MCF 10A (cell line): ENCODE results near the gene WDR7. TPM values are rescaled to one million over a fixed set of nuclear protein-coding genes. Genes with fewer than 3 reads are reported as not detected.

Experiments used
- BruUV-seq: library from RNA; stranded (reverse); fragments of 400-500 nt; replicated peaks from 2 replicates; lab custom pipeline; 2021; lab: Mats Ljungman, UMichigan
- CTCF ChIA-PET: fragments of 300-600 bp; sonication (Branson Sonifier 250); formaldehyde crosslinking; extraction: SDS; loops from one replicate; lab custom pipeline; 2021; ENCODE audit warnings: antibody characterized with exemption, inconsistent platforms; lab: Yijun Ruan, JAX
- POLR2A ChIA-PET: fragments of 300-600, 350-650 bp; sonication (Branson Sonifier 250); formaldehyde crosslinking; extraction: SDS; loops from one replicate; lab custom pipeline; 2020; ENCODE audit warnings: antibody characterized with exemption, inconsistent platforms; lab: Yijun Ruan, JAX
- DNase-seq: peaks from one replicate; pipeline ENCODE4 v3.0.0-alpha.2; 2018; ENCODE audit not compliant: unreplicated experiment
- H3K27ac Mint-ChIP-seq: one replicate; pipeline ENCODE4 v1.8.0; 2022; ENCODE audit warnings: mild to moderate bottlenecking, low read depth, mixed read lengths; ENCODE audit not compliant: unreplicated experiment
- H3K27me3 Mint-ChIP-seq: one replicate; pipeline ENCODE4 v1.8.0; 2022; ENCODE audit warnings: mixed read lengths; ENCODE audit not compliant: insufficient read depth, unreplicated experiment
- H3K36me3 Mint-ChIP-seq: one replicate; pipeline ENCODE4 v1.8.0; 2022; ENCODE audit warnings: mild to moderate bottlenecking, moderate library complexity, mixed read lengths; ENCODE audit not compliant: insufficient read depth, unreplicated experiment
- H3K4me1 Mint-ChIP-seq: one replicate; pipeline ENCODE4 v1.8.0; 2022; ENCODE audit warnings: mixed read lengths; ENCODE audit not compliant: insufficient read depth, unreplicated experiment
- H3K4me3 Mint-ChIP-seq: one replicate; pipeline ENCODE4 v1.8.0; 2022; ENCODE audit warnings: mild to moderate bottlenecking, moderate library complexity, mixed read lengths; ENCODE audit not compliant: unreplicated experiment
- H3K9me3 Mint-ChIP-seq: one replicate; pipeline ENCODE4 v1.8.0; 2022; ENCODE audit warnings: mixed read lengths; ENCODE audit not compliant: unreplicated experiment
- intact Hi-C: fragments of 100-400 bp; cut with micrococcal nuclease; formaldehyde crosslinking; loops from 2 replicates; pipeline ENCODE4 v1.14.1; 2022
- total RNA-seq: library from RNA; stranded (reverse); gene quantifications from 2 replicates; pipeline ENCODE4 v1.2.3, GENCODE V29; 2022
- TF ChIP-seq, protein P1 (sequence below): fragments of 200-600 bp; IDR thresholded peaks from one replicate; pipeline ENCODE4 v1.8.0; 2022; ENCODE audit warnings: antibody characterized with exemption, mild to moderate bottlenecking; ENCODE audit not compliant: unreplicated experiment

The WDR7 gene
- total RNA-seq, 1 experiment from 2014 or later = 12.6 TPM

DNA sequence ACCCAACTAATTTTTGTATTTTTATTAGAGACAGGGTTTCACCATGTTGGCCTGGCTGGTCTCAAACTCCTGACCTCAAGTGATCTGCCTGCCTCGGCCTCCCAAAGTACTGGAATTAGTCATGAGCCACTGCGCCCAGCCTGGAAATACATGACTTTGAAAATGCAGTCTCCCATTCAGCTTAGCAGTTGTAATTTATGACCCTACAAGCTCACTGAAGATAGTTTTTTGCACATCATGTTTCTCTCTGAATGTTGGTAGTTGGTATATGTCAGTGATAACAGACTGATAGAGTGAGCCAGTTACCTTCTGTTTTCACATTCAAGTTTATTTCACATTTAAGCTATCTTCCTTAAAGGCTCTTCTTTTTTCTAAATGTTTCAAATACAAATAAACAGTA lies 7.1 kb downstream of the WDR7 start:
- Mint-ChIP-seq H3K4me1 (peaks cover 7% of the 10 kb centered on the region), H3K27ac (no peak overlapping the region), H3K9me3 (no peaks in the 10 kb centered on the region), H3K27me3 (no peaks in the 10 kb centered on the region), H3K4me3 (no peak overlapping the region), H3K36me3 (no peaks in the 10 kb centered on the region)
- intact Hi-C loops = no loop called here
- ChIA-PET CTCF (interaction anchor here (1.0 to 1.1 kb wide), 2 partner anchors 10 to 43 kb away, joined by 3 to 6 read pairs; no protein-coding TSS in a partner anchor), POLR2A (interaction anchor here (0.9 kb wide), 1 partner anchor 11 kb away, joined by 3 read pairs; no protein-coding TSS in a partner anchor)
- DNase-seq = no peak
- BruUV-seq = no TSS peak
- TF ChIP-seq, protein P1, sequence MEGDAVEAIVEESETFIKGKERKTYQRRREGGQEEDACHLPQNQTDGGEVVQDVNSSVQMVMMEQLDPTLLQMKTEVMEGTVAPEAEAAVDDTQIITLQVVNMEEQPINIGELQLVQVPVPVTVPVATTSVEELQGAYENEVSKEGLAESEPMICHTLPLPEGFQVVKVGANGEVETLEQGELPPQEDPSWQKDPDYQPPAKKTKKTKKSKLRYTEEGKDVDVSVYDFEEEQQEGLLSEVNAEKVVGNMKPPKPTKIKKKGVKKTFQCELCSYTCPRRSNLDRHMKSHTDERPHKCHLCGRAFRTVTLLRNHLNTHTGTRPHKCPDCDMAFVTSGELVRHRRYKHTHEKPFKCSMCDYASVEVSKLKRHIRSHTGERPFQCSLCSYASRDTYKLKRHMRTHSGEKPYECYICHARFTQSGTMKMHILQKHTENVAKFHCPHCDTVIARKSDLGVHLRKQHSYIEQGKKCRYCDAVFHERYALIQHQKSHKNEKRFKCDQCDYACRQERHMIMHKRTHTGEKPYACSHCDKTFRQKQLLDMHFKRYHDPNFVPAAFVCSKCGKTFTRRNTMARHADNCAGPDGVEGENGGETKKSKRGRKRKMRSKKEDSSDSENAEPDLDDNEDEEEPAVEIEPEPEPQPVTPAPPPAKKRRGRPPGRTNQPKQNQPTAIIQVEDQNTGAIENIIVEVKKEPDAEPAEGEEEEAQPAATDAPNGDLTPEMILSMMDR = no peak

DNA sequence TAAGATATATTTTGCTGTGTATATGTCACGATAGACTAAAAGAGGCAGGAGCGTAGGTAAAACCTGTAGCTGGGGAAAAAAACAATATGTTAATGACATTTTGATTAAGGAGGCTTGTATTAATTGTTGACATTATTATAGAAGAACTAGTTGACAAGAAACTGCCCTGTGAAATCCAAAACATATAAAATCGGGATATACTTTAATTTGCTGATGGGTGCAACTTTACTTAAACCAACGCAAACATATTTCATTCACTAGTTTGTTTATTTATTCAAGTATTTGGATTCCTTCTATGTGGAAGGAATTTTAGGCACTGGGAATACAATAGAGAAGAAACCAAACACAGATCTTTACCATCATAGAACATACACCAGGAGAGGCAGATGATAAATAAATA lies 8.0 kb downstream of the WDR7 start:
- BruUV-seq = no TSS peak

DNA sequence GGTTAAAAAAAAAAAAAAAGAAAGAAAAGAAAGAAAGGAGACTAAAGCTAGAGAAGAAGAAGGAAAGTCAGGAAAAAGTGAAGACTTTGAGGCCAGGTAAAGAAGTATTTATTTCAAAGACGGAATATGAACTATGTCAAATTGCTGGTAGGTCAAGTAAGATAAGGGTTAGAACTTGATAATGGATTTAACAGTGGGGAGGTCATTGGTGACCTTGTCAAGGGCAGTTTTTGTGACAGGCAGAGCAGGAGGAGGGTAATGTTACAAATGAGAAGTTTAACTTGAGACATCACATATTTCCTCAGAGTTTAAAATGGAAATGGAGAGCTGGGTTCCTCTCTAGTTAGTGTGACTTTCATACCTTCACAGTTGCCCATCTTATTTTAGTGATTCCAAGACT lies 9.5 kb downstream of the WDR7 start:
- H3K36me3 Mint-ChIP-seq = no peaks in the 10 kb centered on the region
- TF ChIP-seq, protein P1 = no peak

More for the DNA sequence above, 8.0 kb downstream of the WDR7 start:
- Mint-ChIP-seq H3K27ac (no peak overlapping the region), H3K27me3 (no peaks in the 10 kb centered on the region), H3K4me3 (no peak overlapping the region), H3K36me3 (no peaks in the 10 kb centered on the region), H3K9me3 (no peaks in the 10 kb centered on the region), H3K4me1 (no peaks in the 10 kb centered on the region)
- CTCF ChIA-PET = no interaction called here
- DNase-seq = no peak
- intact Hi-C loops = no loop called here
- TF ChIP-seq, protein P1 = no peak
- POLR2A ChIA-PET = no interaction called here

DNA sequence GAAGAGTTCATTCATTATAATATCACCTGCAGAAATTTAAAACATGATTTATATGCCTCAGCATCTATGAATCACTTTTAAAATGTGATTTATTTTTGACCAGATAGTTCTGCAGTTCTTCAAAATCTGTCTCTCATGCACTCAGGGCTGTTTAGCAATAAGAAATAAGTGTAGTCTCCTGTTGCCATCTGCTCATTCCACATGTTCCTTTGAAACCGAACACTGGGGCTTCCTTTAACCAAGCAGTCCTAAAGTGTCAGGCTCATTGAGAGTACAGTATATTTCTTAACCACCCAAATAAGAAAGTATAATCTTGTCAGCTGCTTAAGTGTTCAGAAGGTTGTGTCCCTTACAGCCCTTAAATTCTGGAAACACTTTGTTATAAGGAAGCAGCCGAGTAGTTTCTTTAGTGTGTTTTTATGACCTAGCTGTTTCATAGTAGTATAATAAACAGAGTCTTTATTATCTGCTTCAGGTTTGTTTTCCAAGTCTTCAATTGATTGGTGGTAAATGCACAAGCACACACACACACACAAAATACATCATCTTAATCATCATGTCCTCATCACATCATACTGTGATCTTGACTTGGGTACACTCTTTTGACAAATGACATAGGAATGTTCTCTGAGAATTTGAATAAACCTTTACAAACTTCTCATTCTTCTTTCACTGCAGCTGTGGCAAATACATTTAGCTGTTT lies 10.4 kb downstream of the WDR7 start:
- POLR2A ChIA-PET = interaction anchor here (0.9 kb wide), 1 partner anchor 11 kb away, joined by 3 read pairs; the partner anchor contains the start of gene WDR7
- BruUV-seq = no TSS peak
- H3K27ac Mint-ChIP-seq = no peak overlapping the region

More for the DNA sequence above, 9.5 kb downstream of the WDR7 start:
- Mint-ChIP-seq H3K4me3 (no peak overlapping the region), H3K9me3 (no peaks in the 10 kb centered on the region), H3K27me3 (no peaks in the 10 kb centered on the region), H3K27ac (no peak overlapping the region), H3K4me1 (no peaks in the 10 kb centered on the region)
- CTCF ChIA-PET = no interaction called here
- intact Hi-C loops = no loop called here
- POLR2A ChIA-PET = no interaction called here
- DNase-seq = no peak
- no TSS peak for BruUV-seq

More for the DNA sequence above, 10.4 kb downstream of the WDR7 start:
- Mint-ChIP-seq H3K36me3 (no peaks in the 10 kb centered on the region), H3K27me3 (no peaks in the 10 kb centered on the region), H3K4me3 (no peak overlapping the region), H3K4me1 (no peaks in the 10 kb centered on the region), H3K9me3 (no peaks in the 10 kb centered on the region)
- intact Hi-C loops = no loop called here
- TF ChIP-seq, protein P1 = no peak
- CTCF ChIA-PET = interaction anchor here (0.7 to 1.4 kb wide), 2 partner anchors 16 to 32 kb away, joined by 3 to 5 read pairs; no protein-coding TSS in a partner anchor
- DNase-seq = no peak
